Mammary epithelial cell (primary cell): ENCODE results near the gene ARMC8.

Source experiments
- CTCF ChIP-seq, 2 donors: IDR thresholded peaks in 1 of 2; conservative IDR thresholded peaks in 1 of 2; 2 replicates each; pipeline ENCODE4 v1.5.1; 2011 to 2012; ENCODE audit warnings: inconsistent platforms in 2 of 2, low read length in 2 of 2, mild to moderate bottlenecking in 2 of 2, control low read depth in 1 of 2, low read depth in 1 of 2; ENCODE audit not compliant: insufficient read depth in 1 of 2; ENCODE audit errors: extremely low read depth in 1 of 2
- EZH2 ChIP-seq: IDR thresholded peaks from 2 replicates; pipeline ENCODE4 v1.6.1; 2012; ENCODE audit warnings: low read length, inconsistent platforms, borderline replicate concordance

DNA sequence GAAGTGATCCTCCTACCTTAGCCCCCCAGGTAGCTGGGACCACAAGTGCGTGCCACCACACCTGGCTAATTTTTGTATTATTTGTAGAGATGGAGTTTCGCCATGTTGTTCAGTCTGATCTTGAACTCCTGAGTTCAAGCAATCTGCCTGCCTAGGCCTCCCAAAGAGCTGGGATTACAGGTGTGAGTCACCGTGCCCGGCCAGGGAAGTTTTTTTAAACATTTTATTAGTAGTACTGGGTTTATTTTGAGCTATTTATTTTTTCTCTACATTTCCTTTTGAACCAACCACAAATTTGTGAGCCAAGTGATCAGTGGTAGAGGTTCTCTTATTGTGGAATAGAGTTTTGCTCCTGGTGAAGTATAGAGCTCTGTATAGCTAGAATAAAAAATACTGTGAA, 33.7 kb downstream of the ARMC8 start:
- TF ChIP-seq CTCF (conservative IDR thresholded peaks at IDR 0.05 in 1 of 2, IDR thresholded peaks at IDR 0.05 in 1 of 2; ENCODE audit: extremely low read depth in 1 of 2, insufficient read depth in 1 of 2, low read depth in 1 of 2, low read length in 2 of 2) (no peak), EZH2 (no peak)
